ENCODE measurements around the gene IL17REL.

DNA sequence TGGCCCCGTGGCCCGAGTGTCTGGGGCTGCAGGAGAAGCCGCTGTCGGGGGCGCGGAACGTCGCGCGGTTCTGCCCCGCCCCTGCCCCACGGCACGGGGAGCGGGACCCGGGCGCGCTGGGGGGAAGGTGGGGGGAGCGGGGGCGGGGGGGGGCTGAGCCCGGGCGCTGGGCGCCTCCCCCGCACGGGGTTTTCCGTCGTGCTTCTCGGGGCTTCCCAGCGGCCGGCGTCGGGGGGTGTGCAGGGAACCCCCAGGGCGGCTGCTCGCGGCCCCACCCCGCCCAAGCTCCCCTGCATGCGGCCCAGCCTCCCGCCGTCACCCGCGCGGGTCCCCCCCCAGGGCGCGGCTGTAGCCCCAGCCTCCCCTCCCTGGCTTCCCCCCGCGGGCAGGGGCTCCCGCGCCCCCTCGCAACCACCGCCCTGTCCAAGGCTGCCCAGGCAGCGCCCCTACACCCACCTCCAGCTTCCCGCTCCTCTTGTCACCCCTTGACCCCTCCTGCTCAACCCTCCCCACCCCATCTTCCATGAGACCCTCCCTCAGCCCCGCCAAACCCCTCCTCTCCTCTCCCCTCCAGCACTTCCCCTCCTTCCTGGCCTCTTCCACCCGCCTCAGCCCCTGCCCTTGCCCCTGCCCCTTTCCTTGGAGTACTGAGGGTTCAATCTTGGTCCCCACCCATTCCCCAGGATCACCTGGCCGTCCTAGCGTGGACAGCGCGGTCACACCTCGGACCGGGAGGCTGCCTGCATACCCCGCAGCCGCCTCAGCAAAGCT is 1.7 kb downstream of the IL17REL start:
- TF ChIP-seq, protein P1, sequence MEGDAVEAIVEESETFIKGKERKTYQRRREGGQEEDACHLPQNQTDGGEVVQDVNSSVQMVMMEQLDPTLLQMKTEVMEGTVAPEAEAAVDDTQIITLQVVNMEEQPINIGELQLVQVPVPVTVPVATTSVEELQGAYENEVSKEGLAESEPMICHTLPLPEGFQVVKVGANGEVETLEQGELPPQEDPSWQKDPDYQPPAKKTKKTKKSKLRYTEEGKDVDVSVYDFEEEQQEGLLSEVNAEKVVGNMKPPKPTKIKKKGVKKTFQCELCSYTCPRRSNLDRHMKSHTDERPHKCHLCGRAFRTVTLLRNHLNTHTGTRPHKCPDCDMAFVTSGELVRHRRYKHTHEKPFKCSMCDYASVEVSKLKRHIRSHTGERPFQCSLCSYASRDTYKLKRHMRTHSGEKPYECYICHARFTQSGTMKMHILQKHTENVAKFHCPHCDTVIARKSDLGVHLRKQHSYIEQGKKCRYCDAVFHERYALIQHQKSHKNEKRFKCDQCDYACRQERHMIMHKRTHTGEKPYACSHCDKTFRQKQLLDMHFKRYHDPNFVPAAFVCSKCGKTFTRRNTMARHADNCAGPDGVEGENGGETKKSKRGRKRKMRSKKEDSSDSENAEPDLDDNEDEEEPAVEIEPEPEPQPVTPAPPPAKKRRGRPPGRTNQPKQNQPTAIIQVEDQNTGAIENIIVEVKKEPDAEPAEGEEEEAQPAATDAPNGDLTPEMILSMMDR (IDR thresholded peaks at IDR 0.05) = no peak
- TF ChIP-seq POLR2A (IDR thresholded peaks at IDR 0.05) (no peak), POLR2AphosphoS5 (IDR thresholded peaks at IDR 0.05) (no peak)
